Uterus (tissue), 4 donors: ENCODE results near the gene SEC24B. TPM values are rescaled to one million over a fixed set of nuclear protein-coding genes. Genes with fewer than 3 reads are reported as not detected.

Experiments used
- DNase-seq, 2 donors: peaks; one replicate each; pipeline ENCODE4 v3.0.0-alpha.2; 2019 to 2020
- H3K27ac ChIP-seq, 2 donors: fragments of 200-600 bp; sonication (generic); 1 replicate in 1 of 2; 2 replicates in 1 of 2; pipeline ENCODE4 v1.5.1; 2016 to 2018
- H3K27me3 ChIP-seq, 2 donors: fragments of 200-600 bp; sonication (generic); one replicate each; pipeline ENCODE4 v1.5.1; 2018 to 2019; ENCODE audit warnings: control low read depth in 1 of 2
- H3K36me3 ChIP-seq, 2 donors: fragments of 200-600 bp; sonication (generic); one replicate each; pipeline ENCODE4 v1.5.1; 2019; ENCODE audit warnings: control low read depth in 1 of 2
- H3K4me1 ChIP-seq, 2 donors: fragments of 200-600 bp; sonication (generic); one replicate each; pipeline ENCODE4 v1.5.1; 2018 to 2019; ENCODE audit warnings: control low read depth in 1 of 2
- H3K4me3 ChIP-seq, 2 donors: fragments of 200-600 bp; sonication (generic); 1 replicate in 1 of 2; 2 replicates in 1 of 2; pipeline ENCODE4 v1.5.1; 2018 to 2019; ENCODE audit warnings: mild to moderate bottlenecking in 1 of 2
- H3K9me3 ChIP-seq, 2 donors: fragments of 200-600 bp; sonication (generic); one replicate each; pipeline ENCODE4 v1.5.1; 2019; ENCODE audit warnings: control low read depth in 1 of 2
- POLR2A ChIP-seq, 2 donors: fragments of 450-650 bp; IDR thresholded peaks; one replicate each; pipeline ENCODE4 v1.6.1; 2016; ENCODE audit warnings: antibody characterized with exemption in 2 of 2, mild to moderate bottlenecking in 1 of 2, moderate library complexity in 1 of 2
- intact Hi-C: fragments of 100-400 bp; cut with DNase I; formaldehyde crosslinking; loops from one replicate; pipeline ENCODE4 v1.15.1; 2023; ENCODE audit warnings: low total_unique reads
- total RNA-seq, 4 donors: library from RNA; depleted of rRNA in 3 of 4; stranded (reverse); fragments of >200 nt in 3 of 4; gene quantifications; one replicate each; pipeline versions ENCODE4 v1.1.0 to v1.2.4, GENCODE V29; 2014 to 2023
- TF ChIP-seq, protein P1 (sequence below), 4 experiments: fragments of 200-600 bp in 2 of 4; fragments of 450-650 bp in 2 of 4; sonication (generic) in 2 of 4; IDR thresholded peaks; one replicate each; pipeline ENCODE4 v1.5.1; 2016 to 2019; ENCODE audit warnings: antibody characterized with exemption in 4 of 4, mild to moderate bottlenecking in 2 of 4, moderate library complexity in 1 of 4
- donor health status: DM: yes; HTN: yes; CAD: no.

SEC24B gene
- total RNA-seq, 4 donors from 2014 or later, result 20.7 to 54.1 (median 30.1) TPM

- H3K36me3 ChIP-seq, result no peaks in the 10 kb centered on the region
- no peaks in the 10 kb centered on the region for H3K9me3 ChIP-seq
- intact Hi-C loops, result no loop called here
- H3K4me1 ChIP-seq, result no peaks in the 10 kb centered on the region
- no peak for DNase-seq
- no peak overlapping the region for H3K4me3 ChIP-seq
- no peak overlapping the region for H3K27ac ChIP-seq
- TF ChIP-seq, protein P1, sequence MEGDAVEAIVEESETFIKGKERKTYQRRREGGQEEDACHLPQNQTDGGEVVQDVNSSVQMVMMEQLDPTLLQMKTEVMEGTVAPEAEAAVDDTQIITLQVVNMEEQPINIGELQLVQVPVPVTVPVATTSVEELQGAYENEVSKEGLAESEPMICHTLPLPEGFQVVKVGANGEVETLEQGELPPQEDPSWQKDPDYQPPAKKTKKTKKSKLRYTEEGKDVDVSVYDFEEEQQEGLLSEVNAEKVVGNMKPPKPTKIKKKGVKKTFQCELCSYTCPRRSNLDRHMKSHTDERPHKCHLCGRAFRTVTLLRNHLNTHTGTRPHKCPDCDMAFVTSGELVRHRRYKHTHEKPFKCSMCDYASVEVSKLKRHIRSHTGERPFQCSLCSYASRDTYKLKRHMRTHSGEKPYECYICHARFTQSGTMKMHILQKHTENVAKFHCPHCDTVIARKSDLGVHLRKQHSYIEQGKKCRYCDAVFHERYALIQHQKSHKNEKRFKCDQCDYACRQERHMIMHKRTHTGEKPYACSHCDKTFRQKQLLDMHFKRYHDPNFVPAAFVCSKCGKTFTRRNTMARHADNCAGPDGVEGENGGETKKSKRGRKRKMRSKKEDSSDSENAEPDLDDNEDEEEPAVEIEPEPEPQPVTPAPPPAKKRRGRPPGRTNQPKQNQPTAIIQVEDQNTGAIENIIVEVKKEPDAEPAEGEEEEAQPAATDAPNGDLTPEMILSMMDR (IDR thresholded peaks at IDR 0.05), result no peak
- TF ChIP-seq POLR2A (IDR thresholded peaks at IDR 0.05), result no peak
- no peaks in the 10 kb centered on the region for H3K27me3 ChIP-seq
Measured at GRCh38 chr4:109472343-109472761, 38.7 kb downstream of the SEC24B start.

GRCh38 chr4:109473824-109474223, 40.2 kb downstream of the SEC24B start:
- intact Hi-C loops, result no loop called here
- TF ChIP-seq, protein P1 (IDR thresholded peaks at IDR 0.05), result no peak
- no peak for TF ChIP-seq POLR2A (IDR thresholded peaks at IDR 0.05)
- H3K4me1 ChIP-seq, result no peaks in the 10 kb centered on the region
- no peaks in the 10 kb centered on the region for H3K9me3 ChIP-seq
- H3K27me3 ChIP-seq, result no peaks in the 10 kb centered on the region
- H3K36me3 ChIP-seq, result no peaks in the 10 kb centered on the region
- DNase-seq, result no peak
- H3K4me3 ChIP-seq, result no peak overlapping the region
- no peak overlapping the region for H3K27ac ChIP-seq

DNA sequence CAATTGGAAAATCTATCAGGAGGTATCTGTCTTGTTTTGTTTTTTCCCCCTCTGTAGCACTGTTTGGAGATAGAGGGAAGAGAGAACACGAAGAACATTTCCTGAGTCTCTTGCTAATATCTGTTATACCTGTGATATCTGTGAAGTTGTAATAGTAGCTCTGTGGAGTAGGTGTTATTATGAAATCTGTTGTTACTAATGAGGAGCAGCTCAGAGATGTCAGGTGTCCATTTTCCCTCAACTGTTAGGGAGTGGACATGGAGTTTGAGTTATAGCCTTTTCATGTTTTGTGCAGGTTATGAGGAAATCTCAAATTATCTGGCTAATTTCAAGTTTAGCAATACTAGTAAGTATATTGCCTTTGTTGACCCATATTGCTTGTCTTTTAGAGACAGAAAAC, 52.4 kb downstream of the SEC24B start:
- intact Hi-C loops, result no loop called here
- Histone ChIP-seq H3K27me3 (no peaks in the 10 kb centered on the region), H3K9me3 (no peaks in the 10 kb centered on the region), H3K4me3 (no peak overlapping the region), H3K27ac (no peak overlapping the region), H3K36me3 (no peaks in the 10 kb centered on the region), H3K4me1 (no peaks in the 10 kb centered on the region)
- TF ChIP-seq, protein P1 (IDR thresholded peaks at IDR 0.05), result no peak
- TF ChIP-seq POLR2A (IDR thresholded peaks at IDR 0.05), result no peak
- no peak for DNase-seq

DNA sequence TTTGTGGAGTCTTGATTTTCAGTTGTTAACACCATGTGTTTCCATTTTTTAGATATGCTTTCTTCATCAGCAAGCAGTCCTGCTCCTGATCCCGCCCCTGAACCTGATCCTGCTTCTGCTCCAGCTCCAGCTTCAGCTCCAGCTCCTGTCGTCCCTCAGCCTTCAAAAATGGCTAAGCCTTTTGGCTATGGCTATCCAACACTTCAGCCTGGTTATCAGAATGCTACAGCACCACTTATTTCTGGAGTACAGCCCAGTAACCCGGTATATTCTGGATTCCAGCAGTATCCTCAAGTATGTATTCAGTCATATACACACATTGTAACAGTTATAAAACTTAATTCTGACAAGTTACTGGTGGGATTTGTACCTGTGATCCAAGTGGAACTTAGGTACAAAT, 60.9 kb downstream of the SEC24B start:
- no peak overlapping the region for H3K27ac ChIP-seq
- DNase-seq, result no peak
- no peaks in the 10 kb centered on the region for H3K36me3 ChIP-seq
- intact Hi-C loops, result no loop called here
- no peaks in the 10 kb centered on the region for H3K4me1 ChIP-seq
- no peak overlapping the region for H3K4me3 ChIP-seq
- no peaks in the 10 kb centered on the region for H3K9me3 ChIP-seq
- TF ChIP-seq, protein P1 (IDR thresholded peaks at IDR 0.05), result no peak
- TF ChIP-seq POLR2A (IDR thresholded peaks at IDR 0.05), result no peak
- H3K27me3 ChIP-seq, result no peaks in the 10 kb centered on the region

- DNase-seq, result no peak
- Histone ChIP-seq H3K27me3 (no peaks in the 10 kb centered on the region), H3K27ac (no peak overlapping the region), H3K36me3 (no peaks in the 10 kb centered on the region), H3K4me1 (no peaks in the 10 kb centered on the region), H3K4me3 (no peak overlapping the region), H3K9me3 (no peaks in the 10 kb centered on the region)
- intact Hi-C loops, result no loop called here
- TF ChIP-seq, protein P1 (IDR thresholded peaks at IDR 0.05), result no peak
- no peak for TF ChIP-seq POLR2A (IDR thresholded peaks at IDR 0.05)
Measured at GRCh38 chr4:109495514-109495913, 61.9 kb downstream of the SEC24B start.
